Suprapubic skin (tissue), 4 donors: ENCODE measurements around the gene IGF2BP3.

Experiments used
- CTCF ChIP-seq, 2 donors: fragments of 200-600 bp in 1 of 2; fragments of 450-650 bp in 1 of 2; sonication (generic) in 1 of 2; IDR thresholded peaks; one replicate each; pipeline ENCODE4 v1.5.1; 2016 to 2019; ENCODE audit warnings: antibody characterized with exemption in 2 of 2, mild to moderate bottlenecking in 1 of 2, moderate library complexity in 1 of 2
- EP300 ChIP-seq: sonication (generic); formaldehyde crosslinking; IDR thresholded peaks from one replicate; pipeline ENCODE4 v1.6.1; 2017; ENCODE audit warnings: antibody characterized with exemption
- POLR2A ChIP-seq, 2 donors: fragments of 450-650 bp; IDR thresholded peaks; one replicate each; pipeline ENCODE4 v1.6.1; 2017; ENCODE audit warnings: antibody characterized with exemption in 2 of 2, mild to moderate bottlenecking in 2 of 2, moderate library complexity in 2 of 2
- POLR2AphosphoS5 ChIP-seq, 3 donors: sonication (generic); formaldehyde crosslinking; IDR thresholded peaks; one replicate each; pipeline ENCODE4 v1.6.1; 2017; ENCODE audit warnings: antibody characterized with exemption in 3 of 3

DNA sequence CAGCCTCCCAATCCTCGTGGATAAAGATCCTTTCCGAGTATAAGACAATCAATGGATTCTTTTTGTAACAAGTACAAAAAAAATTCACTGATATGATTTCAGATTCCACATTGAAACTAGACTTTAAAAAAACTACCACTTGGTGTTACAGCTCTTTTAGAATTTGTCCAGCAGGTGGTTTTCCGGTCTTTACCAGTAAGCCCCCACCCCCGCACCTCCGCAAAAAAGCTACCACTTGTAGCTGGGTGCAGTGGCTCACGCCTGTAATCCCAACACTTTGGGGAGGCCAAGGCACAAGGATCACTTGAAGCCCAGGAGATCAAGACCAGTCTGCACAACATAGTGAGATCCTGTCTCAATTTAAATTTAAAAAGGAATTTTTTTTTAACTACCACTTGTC, 19.8 kb downstream of the IGF2BP3 start:
- TF ChIP-seq CTCF (IDR thresholded peaks at IDR 0.05) = no peak
- TF ChIP-seq POLR2AphosphoS5 (IDR thresholded peaks at IDR 0.05) = no peak
- TF ChIP-seq POLR2A (IDR thresholded peaks at IDR 0.05) = no peak
- no peak for TF ChIP-seq EP300
